OCI-LY3 (cell line): ENCODE results near the gene RRM1.

Experiments
- EZH2phosphoT487 ChIP-seq: fragments of 200-600 bp; shearing (Covaris generic); IDR thresholded peaks from 2 replicates; pipeline ENCODE4 v1.6.1; 2018; ENCODE audit warnings: antibody characterized with exemption, mixed run types, low read depth
- TF ChIP-seq, protein P1 (sequence below): fragments of 200-600, 300-600 bp; sonication (generic); IDR thresholded peaks from 2 replicates; pipeline ENCODE4 v1.5.1; 2014; ENCODE audit warnings: antibody characterized with exemption, low read length, low read depth

DNA sequence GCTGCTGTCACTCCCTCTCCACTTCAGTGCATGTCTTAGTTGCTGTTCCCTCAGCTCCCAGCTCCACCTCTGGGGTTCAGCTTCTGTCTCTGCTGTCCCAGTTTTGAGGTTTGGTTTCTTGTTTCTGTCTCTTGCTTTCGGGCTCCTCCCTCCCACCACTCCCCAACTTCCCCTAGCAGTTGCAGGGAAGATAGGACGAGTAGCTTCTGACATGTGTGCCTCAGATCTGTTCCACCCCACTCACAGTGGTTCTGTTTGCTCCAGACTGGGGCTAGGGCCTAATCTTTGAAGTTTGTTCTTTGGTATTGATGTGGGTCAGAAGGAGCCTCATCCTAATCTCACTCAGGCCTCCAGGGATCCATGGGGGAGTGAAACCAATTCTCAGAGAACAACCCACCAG lies 2.6 kb upstream of the RRM1 start:
- TF ChIP-seq, protein P1, sequence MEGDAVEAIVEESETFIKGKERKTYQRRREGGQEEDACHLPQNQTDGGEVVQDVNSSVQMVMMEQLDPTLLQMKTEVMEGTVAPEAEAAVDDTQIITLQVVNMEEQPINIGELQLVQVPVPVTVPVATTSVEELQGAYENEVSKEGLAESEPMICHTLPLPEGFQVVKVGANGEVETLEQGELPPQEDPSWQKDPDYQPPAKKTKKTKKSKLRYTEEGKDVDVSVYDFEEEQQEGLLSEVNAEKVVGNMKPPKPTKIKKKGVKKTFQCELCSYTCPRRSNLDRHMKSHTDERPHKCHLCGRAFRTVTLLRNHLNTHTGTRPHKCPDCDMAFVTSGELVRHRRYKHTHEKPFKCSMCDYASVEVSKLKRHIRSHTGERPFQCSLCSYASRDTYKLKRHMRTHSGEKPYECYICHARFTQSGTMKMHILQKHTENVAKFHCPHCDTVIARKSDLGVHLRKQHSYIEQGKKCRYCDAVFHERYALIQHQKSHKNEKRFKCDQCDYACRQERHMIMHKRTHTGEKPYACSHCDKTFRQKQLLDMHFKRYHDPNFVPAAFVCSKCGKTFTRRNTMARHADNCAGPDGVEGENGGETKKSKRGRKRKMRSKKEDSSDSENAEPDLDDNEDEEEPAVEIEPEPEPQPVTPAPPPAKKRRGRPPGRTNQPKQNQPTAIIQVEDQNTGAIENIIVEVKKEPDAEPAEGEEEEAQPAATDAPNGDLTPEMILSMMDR: no peak
- TF ChIP-seq EZH2phosphoT487: no peak
